ENCODE results near the gene KLF2. TPM values are rescaled to one million over a fixed set of nuclear protein-coding genes. Genes with fewer than 3 reads are reported as not detected.

The KLF2 gene
- total and polyA plus RNA-seq, 2 donors (not counting 1 experiment from before 2014, with no cell fraction given), result 242 to 3,965 TPM

GRCh38 chr19:16370641-16371391, 46.2 kb downstream of the KLF2 start:
- Mint-ChIP-seq H3K27ac (no peak overlapping the region), H3K4me3 (no peak overlapping the region)
- no peaks in the 10 kb centered on the region for H3K9me3 ChIP-seq (ENCODE audit: control extremely low read depth in 1 of 3, control insufficient read depth in 2 of 3, insufficient read depth in 1 of 3, low read length in 2 of 3)

More at GRCh38 chr19:16370641-16371391, 46.2 kb downstream of the KLF2 start:
- ATAC-seq (ENCODE audit: low read depth) (peak; percentile 1), DNase-seq (peak; percentile 37)
- ChIA-PET POLR2A (interaction anchor here (1.0 to 12.1 kb wide), 18 partner anchors 12 to 125 kb away, joined by 3 to 337 read pairs (median 5); partner anchors contain the start of gene KLF2), CTCF (interaction anchor here (0.9 to 6.1 kb wide), 16 partner anchors 11 to 185 kb away, joined by 3 to 87 read pairs (median 10); partner anchors contain the start of genes FAM32A and KLF2)
- WGBS (ENCODE audit: insufficient coverage), result 36% methylated on average over 9 of the region's 15 CpGs
- peak overlapping the region in 2 of 5 experiments; percentile 23 to 47 for H3K4me3 ChIP-seq (ENCODE audit: control extremely low read depth in 1 of 5, extremely low read depth in 1 of 5, insufficient read depth in 1 of 5, low read depth in 2 of 5, low read length in 4 of 5)
- H3K4me1 ChIP-seq (ENCODE audit: control insufficient read depth in 2 of 2, insufficient read depth in 2 of 2, low read length in 2 of 2), result peaks cover 94 to 100% of the 10 kb centered on the region in 2 donors
- H3K9ac ChIP-seq (ENCODE audit: low read length), result peak overlapping the region; percentile 2
- peak overlapping the region; percentile 86 for H3K4me2 ChIP-seq (replicated peaks; ENCODE audit: low read depth, low read length, poor library complexity, severe bottlenecking)
- H4K20me1 ChIP-seq (ENCODE audit: control insufficient read depth, insufficient read depth, low read length, poor library complexity, severe bottlenecking), result no peaks in the 10 kb centered on the region
- H3K36me3 ChIP-seq (replicated peaks in 1 of 2; ENCODE audit: control extremely low read depth in 1 of 2, control insufficient read depth in 1 of 2, extremely low read depth in 1 of 2, insufficient read depth in 2 of 2, low read length in 1 of 2), result peaks cover 2 to 29% of the 10 kb centered on the region in 2 experiments
- Mint-ChIP-seq H3K9me3 (ENCODE audit: insufficient read depth) (no peaks in the 10 kb centered on the region), H3K27me3 (no peaks in the 10 kb centered on the region), H3K4me1 (peaks cover 38% of the 10 kb centered on the region)
- no peak overlapping the region for H2AFZ ChIP-seq (ENCODE audit: insufficient read depth, low read depth, low read length, poor library complexity, severe bottlenecking)
- peaks cover 46% of the 10 kb centered on the region for H3K79me2 ChIP-seq (ENCODE audit: control insufficient read depth, insufficient read depth, low read length)
- intact Hi-C loops (cut with micrococcal nuclease), result loop anchor here (1.0 kb wide), 5 partner anchors 12 to 174 kb away; partner anchors contain the start of gene AP1M1
- no peaks in the 10 kb centered on the region for H3K27me3 ChIP-seq (replicated peaks in 1 of 4; ENCODE audit: control extremely low read depth in 1 of 4, control insufficient read depth in 3 of 4, insufficient read depth in 4 of 4, low read length in 3 of 4)
- peak overlapping the region; percentile 85 to 94 for H3K27ac ChIP-seq (ENCODE audit: low read length in 2 of 2)
- TF ChIP-seq EZH2 (IDR thresholded peaks at IDR 0.05; ENCODE audit: borderline replicate concordance, insufficient read depth, low read depth, low read length, poor library complexity, severe bottlenecking), result no peak
- no peak for TF ChIP-seq CTCF (IDR thresholded peaks at IDR 0.05)

Data from B cell (primary cell).